Activated CD4-positive, alpha-beta T cell treated with anti-CD3 and anti-CD28 coated beads, Interleukin-2, Interleukin-6, amounts not matched to agents 100 ng/mL and 50 ng/mL, durations not matched to agents 16 hours and 8 hours (primary cell): ENCODE results near the gene ZNF17.
A peak's percentile ranks its signal among the peaks of the same experiment; 100 is the strongest.

Experiments
- DNase-seq: peaks from one replicate; pipeline ENCODE4 v3.0.0-alpha.2; 2020

ZNF17 gene

DNA sequence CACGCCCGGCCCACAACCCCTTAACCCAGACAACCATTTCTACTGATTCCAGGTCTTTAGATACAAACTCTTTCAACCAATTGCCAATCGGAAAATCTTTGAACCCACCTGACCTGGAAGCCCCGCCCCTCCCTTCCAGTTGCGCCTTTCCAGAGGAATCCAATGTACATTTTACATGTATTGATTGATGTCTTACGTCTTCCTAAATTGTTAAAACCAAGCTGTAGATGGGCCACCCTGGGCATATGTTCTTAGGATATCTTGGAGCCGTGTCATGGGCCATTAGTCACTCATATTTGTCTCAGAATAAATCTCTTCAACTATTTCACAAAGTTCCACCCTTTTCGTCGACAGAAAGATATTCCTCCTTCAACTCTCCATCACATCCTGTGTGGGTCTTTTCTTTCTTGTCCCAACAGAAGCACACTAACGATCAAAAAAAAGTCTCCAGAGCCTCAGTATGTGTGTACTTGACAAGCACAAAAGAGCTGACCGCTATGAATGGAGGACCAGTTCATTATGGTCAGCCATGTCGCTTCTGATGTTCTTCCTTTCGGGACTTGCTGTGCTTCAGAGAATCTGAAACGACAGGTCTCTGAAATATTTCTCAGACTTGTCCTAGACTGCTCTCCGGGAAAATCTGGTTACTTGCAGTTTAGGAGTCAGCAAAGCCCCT lies 23.6 kb downstream of the ZNF17 start:
- DNase-seq: no peak

DNA sequence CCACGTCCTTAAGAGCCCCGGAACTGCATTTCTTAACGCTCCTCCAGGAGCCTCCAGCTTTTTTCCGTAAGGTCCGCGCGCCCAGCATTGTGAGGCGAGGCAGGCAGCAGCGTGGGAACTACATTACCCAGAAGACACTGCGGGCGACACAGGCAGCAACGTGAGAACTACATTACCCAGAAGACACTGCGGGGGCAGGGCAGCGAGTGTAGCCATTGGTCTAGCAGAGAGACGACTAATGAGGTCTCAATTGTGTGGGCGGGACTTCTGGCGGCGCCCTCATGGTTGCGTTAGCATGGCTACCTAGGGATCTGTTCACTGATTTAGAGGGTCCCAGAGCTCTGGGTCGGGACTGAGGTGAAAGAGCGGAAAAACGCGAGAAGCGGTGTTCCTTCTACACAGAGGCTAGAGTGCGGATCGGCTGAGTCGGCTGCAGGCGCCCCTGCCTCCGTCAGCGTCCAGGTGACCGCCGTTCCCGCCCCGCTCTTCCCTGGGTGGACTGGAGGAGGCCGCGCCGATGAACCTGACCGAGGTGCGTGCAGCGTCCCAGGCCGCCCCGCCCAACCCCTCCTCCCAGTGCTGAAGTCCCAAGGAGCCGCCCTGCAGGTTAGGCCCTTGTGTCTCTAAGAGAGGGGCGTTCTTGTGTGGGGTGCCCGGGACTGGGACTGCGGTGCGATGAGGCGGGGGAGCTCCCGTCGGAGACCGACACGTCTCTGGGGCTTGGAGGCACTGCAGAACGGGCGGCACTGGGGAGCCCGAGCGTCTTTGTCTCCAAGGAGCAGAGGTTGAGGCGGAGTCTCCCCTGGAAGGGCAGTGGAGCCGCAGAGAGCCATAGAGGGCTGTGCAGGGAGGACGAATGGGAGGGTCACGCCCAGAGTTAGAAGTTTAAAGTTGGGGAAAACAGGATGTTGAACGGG lies 24.4 kb downstream of the ZNF17 start, which contains the start of gene ZNF749:
Gene ZNF749, plus strand, starts transcription at position 264 of the 917 bp plus-strand sequence. Its CDS starts 254 bp downstream, at position 518.
- DNase-seq: peak; percentile 99

DNA sequence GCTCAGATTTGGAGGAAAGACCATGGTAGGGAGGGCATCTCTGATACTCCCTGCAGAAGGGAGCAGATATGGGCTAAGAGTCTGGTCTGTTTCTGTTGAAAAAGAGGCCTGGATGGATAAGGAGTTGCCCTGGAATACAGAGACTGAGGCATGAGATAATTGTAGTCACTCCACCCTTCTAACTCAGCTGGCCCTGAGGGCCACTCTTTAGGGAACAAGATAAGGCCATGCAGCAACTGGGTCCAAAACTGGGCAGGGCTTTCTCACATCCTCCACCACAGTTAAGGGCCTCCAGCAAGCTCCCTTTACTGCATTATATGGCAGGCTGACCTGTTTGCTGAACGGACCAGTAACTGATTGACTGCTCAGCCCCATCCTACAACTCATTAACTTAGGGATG lies 25.5 kb downstream of the ZNF17 start:
- DNase-seq: no peak

DNA sequence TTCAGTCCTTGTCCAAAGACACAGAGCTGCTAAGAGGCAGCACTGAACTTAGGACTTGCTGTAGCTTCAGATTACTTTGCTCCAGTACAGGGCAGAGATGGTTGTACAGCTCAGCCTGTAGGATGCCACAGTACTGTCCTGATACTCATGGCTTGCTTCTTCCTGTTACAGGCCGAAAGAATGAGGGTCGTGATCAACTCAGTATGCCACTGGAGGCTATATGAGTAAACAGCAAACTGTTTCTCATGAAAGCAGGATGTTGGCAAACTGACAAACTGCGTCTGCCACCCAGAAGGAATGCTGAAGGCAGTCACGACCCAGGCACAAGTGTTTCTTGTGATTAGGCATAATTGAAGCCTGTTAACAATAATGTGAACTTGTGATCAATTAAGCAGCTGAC lies 27.0 kb downstream of the ZNF17 start:
- DNase-seq: no peak

DNA sequence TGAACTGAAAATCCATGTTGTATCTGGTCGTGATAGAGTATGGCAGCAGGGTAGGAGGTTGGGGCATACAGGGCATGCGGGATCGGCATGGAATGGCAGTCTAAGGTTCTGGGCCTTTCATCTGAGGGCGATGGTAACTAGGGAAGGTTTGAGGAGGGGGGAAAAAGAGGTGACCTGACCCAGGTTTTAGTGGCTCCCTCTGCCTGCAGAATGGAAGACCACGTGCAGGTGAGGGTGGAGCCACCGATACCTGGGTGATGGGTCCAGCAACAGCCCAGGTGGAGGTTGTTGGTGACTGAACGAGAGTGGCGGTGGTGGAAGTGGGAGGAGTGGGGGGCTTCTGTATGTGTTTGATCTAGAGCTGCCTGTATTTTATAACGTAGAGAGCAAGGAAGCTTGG lies 28.0 kb downstream of the ZNF17 start:
- no peak for DNase-seq

DNA sequence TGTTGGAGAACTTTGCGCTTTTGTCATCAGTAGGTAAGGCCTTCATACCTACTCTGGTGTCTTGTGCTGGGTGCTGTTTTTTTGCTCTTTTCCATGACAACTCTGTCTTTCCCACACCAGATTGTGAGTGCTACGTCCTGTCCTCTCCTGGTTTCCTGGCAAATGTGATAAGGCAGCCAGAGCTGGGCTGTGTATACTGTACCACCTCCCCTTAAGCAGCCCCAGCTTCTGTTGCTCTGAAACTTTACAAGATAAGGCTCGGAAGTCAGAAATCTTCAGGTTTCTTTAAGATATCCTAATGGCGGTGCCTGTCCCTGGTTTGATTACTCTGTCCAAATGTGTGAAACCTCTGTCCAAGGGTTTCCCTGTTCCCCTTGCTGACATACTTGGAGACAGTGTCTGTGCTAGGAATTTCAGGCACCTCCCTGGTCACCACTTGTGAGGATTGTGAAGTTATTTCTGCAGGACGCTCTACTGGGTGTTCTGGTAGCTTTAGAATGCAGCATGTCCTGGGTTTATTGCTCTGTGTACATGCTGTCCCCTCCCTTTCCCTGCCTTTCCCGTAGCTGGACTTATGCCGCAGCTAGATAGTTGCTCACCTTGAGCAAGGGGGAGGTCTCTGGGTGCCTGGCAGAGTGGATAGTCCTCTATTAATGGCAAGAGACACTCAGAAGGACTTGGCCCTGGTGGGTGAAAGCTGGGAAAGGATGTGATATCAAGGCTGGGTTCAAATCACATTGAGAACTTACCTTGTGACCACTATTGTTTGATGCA lies 31.2 kb downstream of the ZNF17 start:
- no peak for DNase-seq

DNA sequence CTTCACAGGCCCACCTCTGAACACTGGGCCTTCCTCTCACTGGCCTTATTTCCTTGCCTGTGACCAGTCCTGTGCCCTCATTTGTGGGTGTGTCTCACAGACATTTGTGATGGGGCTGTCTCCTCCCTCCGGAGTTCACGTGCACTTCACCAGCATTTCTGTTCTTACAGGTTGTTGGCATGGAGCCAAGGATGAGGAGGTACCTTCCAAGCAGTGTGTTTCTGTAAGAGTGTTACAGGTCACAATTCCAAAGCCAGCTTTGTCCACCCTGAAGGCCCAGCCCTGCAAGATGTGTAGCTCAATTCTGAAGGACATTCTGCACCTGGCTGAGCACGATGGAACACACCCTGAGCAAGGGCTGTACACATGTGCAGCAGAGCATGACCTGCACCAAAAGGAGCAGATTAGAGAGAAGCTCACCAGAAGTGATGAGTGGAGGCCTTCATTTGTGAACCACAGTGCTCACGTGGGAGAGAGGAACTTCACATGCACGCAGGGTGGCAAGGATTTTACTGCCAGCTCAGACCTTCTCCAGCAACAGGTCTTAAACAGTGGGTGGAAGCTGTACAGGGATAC lies 32.2 kb downstream of the ZNF17 start:
- DNase-seq: no peak

DNA sequence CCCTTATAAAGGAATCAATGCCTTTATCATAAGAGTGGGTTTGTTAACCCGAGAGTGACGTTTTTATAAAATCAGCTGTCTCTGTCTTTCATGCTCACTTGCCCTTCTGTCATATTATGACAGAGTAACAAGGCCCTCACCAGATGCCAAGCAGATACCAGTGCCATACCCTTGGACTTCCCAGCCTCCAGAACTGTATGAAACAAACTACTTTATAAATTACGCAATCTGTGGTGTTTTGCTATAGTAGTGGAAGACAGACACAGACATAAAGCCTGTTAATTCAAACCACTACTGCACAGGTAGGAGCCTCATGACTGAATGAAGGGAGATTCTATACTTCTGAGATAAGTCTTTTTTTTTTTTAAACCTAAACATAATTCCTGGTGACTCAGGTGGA lies 41.3 kb downstream of the ZNF17 start:
- no peak for DNase-seq

DNA sequence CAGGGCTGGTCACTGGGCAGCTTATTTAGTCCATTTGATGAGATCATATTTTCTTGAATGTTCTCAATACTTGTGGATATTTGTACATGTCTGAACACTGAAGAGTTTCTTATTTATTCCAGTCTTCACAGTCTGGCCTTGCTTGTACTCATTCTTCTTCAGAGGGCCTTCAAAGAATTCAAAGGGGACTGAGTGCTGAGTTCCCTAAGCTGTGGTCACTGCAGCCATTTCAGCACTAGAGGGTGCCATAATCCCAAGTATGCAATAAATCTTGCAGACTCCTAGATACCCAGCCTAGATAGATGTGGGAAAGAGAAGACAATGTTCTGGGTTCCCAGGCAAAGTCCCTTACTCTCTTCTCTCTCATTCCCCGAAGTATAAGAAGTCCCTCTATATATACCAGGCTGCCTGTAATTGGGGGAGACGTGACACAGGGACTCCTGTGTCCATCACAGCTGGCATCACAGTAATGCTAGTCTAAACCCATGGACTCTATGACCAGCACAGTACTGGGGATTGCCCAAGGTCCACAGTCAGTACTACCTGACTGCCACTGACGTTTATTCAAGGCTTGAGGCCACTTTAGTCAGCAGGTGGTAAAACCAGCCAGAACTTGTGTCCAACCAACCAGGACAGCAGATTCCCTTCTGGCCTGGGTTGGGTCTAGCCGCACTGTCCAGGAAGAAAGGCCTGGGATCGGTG lies 54.9 kb downstream of the ZNF17 start:
- DNase-seq: peak; percentile 40

DNA sequence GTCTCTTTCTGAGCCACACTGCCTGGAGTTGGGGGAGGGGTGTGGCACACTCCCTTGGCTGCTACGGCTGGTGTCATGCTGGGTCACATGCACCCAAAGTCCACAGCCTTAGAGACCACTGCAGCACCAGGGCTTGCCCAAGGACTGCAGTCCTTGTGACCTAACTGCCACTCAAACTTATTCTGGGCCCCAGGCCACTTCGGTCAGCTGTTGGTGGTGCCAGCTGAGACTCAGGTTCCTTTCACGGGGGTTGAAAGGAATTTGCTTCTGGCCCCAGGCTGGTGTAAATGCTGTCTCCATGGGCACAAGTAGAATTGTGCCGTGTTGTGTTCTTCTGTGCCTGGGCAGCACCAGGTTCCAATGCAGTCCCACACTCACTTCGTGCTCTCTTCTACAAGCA lies 55.5 kb downstream of the ZNF17 start:
- no peak for DNase-seq
